Lower lobe of right lung (tissue), 2 donors: Measurements from ENCODE around the gene GTF2E1. TPM values are rescaled to one million over a fixed set of nuclear protein-coding genes. Genes with fewer than 3 reads are reported as not detected.

Source experiments
- ATAC-seq, 2 donors: fragments of 200-7000 bp; cut with Tn5 transposase; one replicate each; pipeline ENCODE4 v1.9.1; 2020 to 2022; ENCODE audit warnings: mild to moderate bottlenecking in 2 of 2, moderate library complexity in 2 of 2
- DNase-seq: peaks from one replicate; pipeline ENCODE4 v3.0.0-alpha.2; 2020
- H3K27ac ChIP-seq: fragments of 200-600 bp; one replicate; pipeline ENCODE4 v1.8.0; 2022
- H3K27me3 ChIP-seq: fragments of 200-600 bp; one replicate; pipeline ENCODE4 v1.8.0; 2022; ENCODE audit warnings: low read depth
- H3K36me3 ChIP-seq: fragments of 200-600 bp; one replicate; pipeline ENCODE4 v1.8.0; 2022; ENCODE audit warnings: mild to moderate bottlenecking
- H3K4me1 ChIP-seq: fragments of 200-600 bp; one replicate; pipeline ENCODE4 v1.8.0; 2022
- H3K4me3 ChIP-seq: fragments of 200-600 bp; one replicate; pipeline ENCODE4 v1.8.0; 2022; ENCODE audit warnings: mild to moderate bottlenecking
- H3K9me3 ChIP-seq: fragments of 200-600 bp; one replicate; pipeline ENCODE4 v1.8.0; 2022
- CTCF ChIP-seq: fragments of 200-600 bp; IDR thresholded peaks from one replicate; pipeline ENCODE4 v1.8.0; 2022; ENCODE audit warnings: antibody characterized with exemption, mild to moderate bottlenecking
- intact Hi-C: fragments of 100-400 bp; cut with DNase I; formaldehyde crosslinking; loops from one replicate; pipeline ENCODE4 v1.11.0; 2022
- total RNA-seq: library from RNA; stranded (reverse); fragmentation: NEBNext Ultra II Directional; extraction: Animal tissue kit (Norgen Biotek cat#: 25700); gene quantifications from one replicate; pipeline ENCODE4 v1.2.1, GENCODE V29; 2021
- donor health status: DM: no; HTN: yes; CAD: no; lungs with severe emphysema.

The GTF2E1 gene
- total RNA-seq, 1 donor from 2014 or later = 18.5 TPM

DNA sequence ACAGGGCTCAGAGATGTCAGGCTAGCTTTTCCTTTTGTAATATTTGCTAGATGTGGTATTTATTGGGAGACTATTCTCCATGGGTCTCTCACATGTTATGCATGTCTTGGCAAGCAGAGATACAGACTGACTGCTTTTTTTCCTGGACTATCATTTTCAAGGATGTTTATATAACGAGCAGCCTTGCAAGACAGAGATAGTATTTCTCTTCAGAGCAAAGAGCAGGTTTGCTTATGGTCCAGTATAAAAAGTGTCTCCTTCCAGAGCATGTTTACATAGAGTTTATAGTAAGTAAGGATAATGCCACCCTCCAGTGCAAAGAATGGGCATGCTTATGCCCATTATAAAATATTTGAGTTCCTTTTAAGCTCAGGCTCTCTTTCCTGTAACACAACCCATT lies 24.6 kb downstream of the GTF2E1 start:
- Histone ChIP-seq H3K27ac (no peak overlapping the region), H3K4me3 (no peak overlapping the region), H3K36me3 (peaks cover 9% of the 10 kb centered on the region), H3K4me1 (peaks cover 7% of the 10 kb centered on the region), H3K27me3 (no peaks in the 10 kb centered on the region), H3K9me3 (no peaks in the 10 kb centered on the region)
- no peak for TF ChIP-seq CTCF
- no peak for ATAC-seq
- intact Hi-C loops = no loop called here
- DNase-seq = no peak

- ATAC-seq (no peak), DNase-seq (no peak)
- intact Hi-C loops = no loop called here
- Histone ChIP-seq H3K4me1 (peaks cover 7% of the 10 kb centered on the region), H3K4me3 (no peak overlapping the region), H3K27me3 (no peaks in the 10 kb centered on the region), H3K9me3 (no peaks in the 10 kb centered on the region), H3K27ac (no peak overlapping the region), H3K36me3 (peaks cover 13% of the 10 kb centered on the region)
- no peak for TF ChIP-seq CTCF
Measured at GRCh38 chr3:120769436-120769835, 26.9 kb downstream of the GTF2E1 start.

- H3K36me3 ChIP-seq = peaks cover 13% of the 10 kb centered on the region
- TF ChIP-seq CTCF = no peak
- H3K27ac ChIP-seq = no peak overlapping the region
- intact Hi-C loops = no loop called here
- DNase-seq (no peak), ATAC-seq (no peak)
- H3K4me1 ChIP-seq = peaks cover 7% of the 10 kb centered on the region
- no peaks in the 10 kb centered on the region for H3K9me3 ChIP-seq
- H3K27me3 ChIP-seq = no peaks in the 10 kb centered on the region
- no peak overlapping the region for H3K4me3 ChIP-seq
Measured at GRCh38 chr3:120770891-120771290, 28.3 kb downstream of the GTF2E1 start.

DNA sequence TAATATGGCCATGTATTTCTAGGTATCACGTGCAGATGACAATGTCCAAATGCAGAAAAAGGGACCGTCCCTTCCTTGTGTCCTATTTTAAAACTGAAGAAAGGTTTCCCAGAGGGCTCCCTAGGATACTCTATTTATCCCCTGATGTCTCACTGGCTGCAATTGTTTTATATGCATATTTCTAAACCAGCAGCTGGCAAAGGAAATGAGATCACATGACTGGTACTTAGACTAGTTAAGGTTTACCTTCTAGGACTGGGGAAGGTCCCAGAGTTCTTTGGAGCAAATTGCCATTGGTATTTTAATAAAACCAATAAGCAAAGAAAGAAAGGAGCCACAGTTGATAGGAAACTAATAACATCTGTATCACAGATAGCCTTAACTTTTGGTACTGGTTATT lies 29.5 kb downstream of the GTF2E1 start:
- ATAC-seq (no peak), DNase-seq (no peak)
- Histone ChIP-seq H3K27me3 (no peaks in the 10 kb centered on the region), H3K27ac (no peak overlapping the region), H3K9me3 (no peaks in the 10 kb centered on the region), H3K4me1 (peaks cover 7% of the 10 kb centered on the region), H3K36me3 (peaks cover 24% of the 10 kb centered on the region), H3K4me3 (no peak overlapping the region)
- intact Hi-C loops = no loop called here
- no peak for TF ChIP-seq CTCF

- Histone ChIP-seq H3K9me3 (no peaks in the 10 kb centered on the region), H3K36me3 (peaks cover 28% of the 10 kb centered on the region), H3K27me3 (no peaks in the 10 kb centered on the region), H3K4me1 (no peaks in the 10 kb centered on the region), H3K27ac (no peak overlapping the region), H3K4me3 (no peak overlapping the region)
- no peak for ATAC-seq
- DNase-seq = no peak
- no peak for TF ChIP-seq CTCF
- intact Hi-C loops = no loop called here
Measured at GRCh38 chr3:120773932-120774331, 31.4 kb downstream of the GTF2E1 start.

DNA sequence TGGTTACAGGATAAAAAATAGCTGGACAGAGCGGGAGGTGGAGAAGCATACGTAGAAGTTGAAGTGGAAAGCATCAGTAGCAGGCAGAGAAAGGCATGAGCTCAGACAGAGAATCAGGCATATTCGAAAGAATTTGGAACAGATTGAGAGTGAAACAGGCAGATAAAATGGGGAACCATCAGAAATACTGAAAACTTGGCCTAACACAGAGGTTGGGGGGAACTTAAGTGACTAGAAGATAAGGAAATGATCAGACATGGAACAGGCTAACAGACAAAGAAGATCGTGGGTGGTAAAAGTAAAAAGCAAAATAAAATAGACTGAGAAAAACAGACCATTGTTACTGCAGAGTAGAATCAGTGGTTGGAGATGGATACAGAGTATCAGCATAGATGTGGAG lies 32.9 kb downstream of the GTF2E1 start:
- H3K9me3 ChIP-seq = no peaks in the 10 kb centered on the region
- no peaks in the 10 kb centered on the region for H3K27me3 ChIP-seq
- peaks cover 28% of the 10 kb centered on the region for H3K36me3 ChIP-seq
- intact Hi-C loops = no loop called here
- H3K4me1 ChIP-seq = no peaks in the 10 kb centered on the region
- no peak overlapping the region for H3K27ac ChIP-seq
- no peak for TF ChIP-seq CTCF
- ATAC-seq = no peak
- DNase-seq = no peak
- no peak overlapping the region for H3K4me3 ChIP-seq
